ENCODE measurements around the gene ZKSCAN1.
"Not testable (repeated sequence)": the region's sequence is repeated elsewhere in the genome, so short reads cannot be mapped to it uniquely, and the experiment has no call there.

Gene ZKSCAN1

DNA sequence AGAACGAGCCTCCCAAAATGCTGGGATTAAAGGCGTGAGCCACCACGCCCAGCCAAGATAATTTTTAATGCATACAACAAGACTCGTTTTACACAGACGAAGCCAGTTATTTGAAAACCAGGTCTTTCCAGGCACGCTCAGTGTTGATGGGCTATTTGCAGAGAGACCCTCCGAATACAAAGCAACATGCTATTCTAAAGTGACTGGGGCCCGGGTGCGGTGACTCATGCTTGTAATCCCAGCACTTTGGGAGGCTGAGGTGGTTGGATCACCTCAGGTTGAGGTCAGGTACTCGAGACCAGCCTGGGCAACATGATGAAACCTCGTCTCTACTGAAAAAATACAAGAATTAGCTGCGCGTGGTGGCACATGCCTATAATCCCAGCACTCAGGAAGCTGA is 38.8 kb upstream of the ZKSCAN1 start:
- Histone ChIP-seq H3K36me3 (ENCODE audit: insufficient read depth, insufficient read length, low read length) (no peaks in the 10 kb centered on the region), H3K9ac (ENCODE audit: insufficient read length, low read depth) (no peak overlapping the region), H3K9me3 (ENCODE audit: insufficient read depth, low read length) (no peaks in the 10 kb centered on the region), H3K4me1 (ENCODE audit: insufficient read depth, insufficient read length) (no peaks in the 10 kb centered on the region), H3K4me3 (ENCODE audit: insufficient read length, low read depth) (no peak overlapping the region), H3K27me3 (ENCODE audit: insufficient read depth, insufficient read length) (no peaks in the 10 kb centered on the region)
- DNase-seq (ENCODE audit: low read depth, low spot score): no peak
- TF ChIP-seq YY1 (IDR thresholded peaks at IDR 0.05; ENCODE audit: insufficient read depth, insufficient read length) (no peak), ZNF274 (IDR thresholded peaks at IDR 0.05; ENCODE audit: low read depth, low read length) (no peak), SUZ12 (IDR thresholded peaks at IDR 0.05; ENCODE audit: extremely low read depth, insufficient read depth, insufficient read length) (no peak)

DNA sequence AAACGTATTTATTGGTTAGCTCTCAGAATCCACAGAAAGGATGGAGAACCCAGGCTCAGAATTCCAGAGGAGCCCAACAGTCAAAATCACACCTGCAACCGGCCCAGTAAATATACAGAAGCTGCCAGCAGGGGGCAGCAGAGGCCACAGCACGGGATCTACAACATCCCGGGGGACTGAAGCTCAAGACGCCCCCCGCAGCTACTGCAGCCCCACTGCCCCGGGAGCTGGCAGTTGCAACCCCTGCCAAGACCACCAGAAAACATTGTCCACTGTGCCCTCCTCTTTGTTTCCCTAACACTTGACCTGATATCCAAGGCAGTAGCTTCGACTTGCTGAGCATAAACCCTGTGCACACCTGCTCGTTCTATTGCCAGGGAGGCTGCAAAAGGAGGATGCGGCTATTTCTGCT is 35.6 kb upstream of the ZKSCAN1 start:
- not testable (repeated sequence) for H3K9me3 ChIP-seq (ENCODE audit: insufficient read depth, low read length); H3K27me3 ChIP-seq (ENCODE audit: insufficient read depth, insufficient read length); H3K4me1 ChIP-seq (ENCODE audit: insufficient read depth, insufficient read length); H3K36me3 ChIP-seq (ENCODE audit: insufficient read depth, insufficient read length, low read length); DNase-seq (ENCODE audit: low read depth, low spot score); H3K4me3 ChIP-seq (ENCODE audit: insufficient read length, low read depth); H3K9ac ChIP-seq (ENCODE audit: insufficient read length, low read depth)

DNA sequence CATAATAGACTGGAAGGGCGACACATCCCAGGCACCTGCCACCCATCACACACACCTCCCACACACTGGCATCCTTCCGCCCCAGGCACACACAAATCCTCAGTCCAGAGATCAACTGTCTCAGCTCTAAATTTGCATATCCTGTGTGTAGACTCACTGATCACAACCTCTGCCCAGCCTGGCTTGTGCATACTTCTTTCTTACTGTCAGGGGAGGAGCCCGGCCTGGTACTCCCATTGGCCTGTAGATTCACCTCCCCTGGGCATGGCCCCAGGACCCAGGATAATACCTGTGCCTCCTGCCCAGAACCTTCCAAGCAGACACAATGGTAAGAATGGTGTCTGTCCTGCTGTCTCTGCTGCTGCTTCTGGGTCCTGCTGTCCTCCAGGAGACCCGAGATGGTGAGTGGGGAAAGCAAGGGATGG is 34.9 kb upstream of the ZKSCAN1 start:
- not testable (repeated sequence) for H3K36me3 ChIP-seq (ENCODE audit: insufficient read depth, insufficient read length, low read length); H3K4me3 ChIP-seq (ENCODE audit: insufficient read length, low read depth); H3K27me3 ChIP-seq (ENCODE audit: insufficient read depth, insufficient read length); H3K9me3 ChIP-seq (ENCODE audit: insufficient read depth, low read length); H3K4me1 ChIP-seq (ENCODE audit: insufficient read depth, insufficient read length); H3K9ac ChIP-seq (ENCODE audit: insufficient read length, low read depth); DNase-seq (ENCODE audit: low read depth, low spot score)

DNA sequence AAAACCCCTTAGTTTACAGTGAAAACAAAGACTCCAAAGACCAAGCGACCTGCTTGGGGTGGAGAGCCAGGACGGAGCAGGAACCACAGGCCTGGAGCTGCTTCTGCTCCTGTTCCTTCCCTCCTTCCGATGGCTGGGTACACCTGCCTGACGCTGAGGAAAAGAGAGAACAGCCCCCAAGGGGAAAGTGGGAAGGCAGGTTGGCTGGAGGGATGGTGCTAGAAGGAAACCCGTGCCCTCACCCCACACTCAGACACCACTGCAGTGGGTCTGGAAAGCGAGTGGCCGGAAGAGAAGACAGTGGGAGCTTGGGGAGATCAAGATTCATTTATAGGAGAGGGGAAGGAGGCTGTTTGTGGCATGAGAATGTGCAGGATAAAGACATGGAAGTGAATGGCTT is 34.3 kb upstream of the ZKSCAN1 start:
- H3K4me1 ChIP-seq (ENCODE audit: insufficient read depth, insufficient read length); H3K9ac ChIP-seq (ENCODE audit: insufficient read length, low read depth); H3K27me3 ChIP-seq (ENCODE audit: insufficient read depth, insufficient read length); H3K9me3 ChIP-seq (ENCODE audit: insufficient read depth, low read length); DNase-seq (ENCODE audit: low read depth, low spot score); H3K36me3 ChIP-seq (ENCODE audit: insufficient read depth, insufficient read length, low read length): not testable (repeated sequence)
- H3K4me3 ChIP-seq (ENCODE audit: insufficient read length, low read depth): peak overlapping the region; percentile 18

DNA sequence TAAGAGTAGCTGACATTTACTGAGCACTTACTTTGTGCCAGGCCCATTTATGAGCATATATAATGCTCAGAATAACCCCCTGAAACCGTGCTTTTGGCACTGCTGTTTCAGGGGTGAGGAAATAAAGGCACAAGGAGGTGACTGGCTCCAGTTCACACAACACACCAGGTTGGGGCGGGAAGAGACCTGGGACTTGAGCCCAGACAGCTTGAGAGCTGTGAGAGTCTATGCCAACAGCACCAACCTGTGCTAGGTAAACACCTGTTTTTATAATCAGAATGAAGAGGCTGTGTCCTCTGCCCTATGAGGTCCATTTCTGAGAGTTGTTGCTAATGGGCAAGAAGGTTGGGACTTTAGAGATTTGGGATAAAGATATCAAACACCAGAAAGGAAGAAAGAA is 30.8 kb upstream of the ZKSCAN1 start:
- no peak for DNase-seq (ENCODE audit: low read depth, low spot score)
- no peaks in the 10 kb centered on the region for H3K36me3 ChIP-seq (ENCODE audit: insufficient read depth, insufficient read length, low read length)
- H3K4me1 ChIP-seq (ENCODE audit: insufficient read depth, insufficient read length): no peaks in the 10 kb centered on the region
- H3K9ac ChIP-seq (ENCODE audit: insufficient read length, low read depth): no peak overlapping the region
- H3K4me3 ChIP-seq (ENCODE audit: insufficient read length, low read depth): no peak overlapping the region
- no peaks in the 10 kb centered on the region for H3K9me3 ChIP-seq (ENCODE audit: insufficient read depth, low read length)
- TF ChIP-seq ZNF274 (IDR thresholded peaks at IDR 0.05; ENCODE audit: low read depth, low read length) (no peak), YY1 (IDR thresholded peaks at IDR 0.05; ENCODE audit: insufficient read depth, insufficient read length) (no peak), SUZ12 (IDR thresholded peaks at IDR 0.05; ENCODE audit: extremely low read depth, insufficient read depth, insufficient read length) (no peak)
- peaks cover 3% of the 10 kb centered on the region for H3K27me3 ChIP-seq (ENCODE audit: insufficient read depth, insufficient read length)

DNA sequence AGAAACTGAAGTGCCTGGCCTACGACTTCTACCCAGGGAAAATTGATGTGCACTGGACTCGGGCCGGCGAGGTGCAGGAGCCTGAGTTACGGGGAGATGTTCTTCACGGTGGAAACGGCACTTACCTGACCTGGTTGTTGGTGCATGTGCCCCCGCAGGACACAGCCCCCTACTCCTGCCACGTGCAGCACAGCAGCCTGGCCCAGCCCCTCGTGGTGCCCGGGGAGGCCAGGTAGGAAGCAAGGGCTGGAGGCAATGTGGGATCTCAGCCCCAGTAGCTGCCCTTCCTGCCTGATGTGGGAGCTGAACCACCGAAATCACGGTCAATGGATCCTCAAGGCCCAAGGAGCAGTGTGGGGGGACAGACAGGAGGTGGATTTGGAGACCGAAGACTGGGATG is 28.1 kb upstream of the ZKSCAN1 start:
- H3K9ac ChIP-seq (ENCODE audit: insufficient read length, low read depth); H3K36me3 ChIP-seq (ENCODE audit: insufficient read depth, insufficient read length, low read length); H3K4me1 ChIP-seq (ENCODE audit: insufficient read depth, insufficient read length); H3K4me3 ChIP-seq (ENCODE audit: insufficient read length, low read depth); DNase-seq (ENCODE audit: low read depth, low spot score); H3K9me3 ChIP-seq (ENCODE audit: insufficient read depth, low read length): not testable (repeated sequence)
- peaks cover 13% of the 10 kb centered on the region for H3K27me3 ChIP-seq (ENCODE audit: insufficient read depth, insufficient read length)

DNA sequence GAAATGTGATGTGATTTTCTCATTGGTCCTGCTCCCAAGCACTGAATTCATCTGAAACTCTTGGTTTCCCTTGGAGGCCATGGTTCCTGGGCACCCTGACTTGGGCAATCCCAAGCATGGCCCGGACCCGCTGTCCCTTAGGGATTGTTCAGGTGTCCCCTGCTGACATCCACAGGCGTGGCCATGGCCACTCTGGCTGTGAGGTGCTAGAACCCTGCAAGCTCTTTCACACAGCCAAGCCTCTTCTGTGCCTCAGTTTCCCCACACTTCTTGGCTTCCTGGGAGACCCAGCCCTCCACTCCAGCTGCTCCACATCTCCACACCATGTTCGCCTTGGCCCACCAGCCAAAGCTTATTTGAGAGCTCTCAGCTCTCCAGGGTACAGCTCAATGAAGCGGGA is 27.6 kb upstream of the ZKSCAN1 start:
- DNase-seq (ENCODE audit: low read depth, low spot score): no peak
- H3K27me3 ChIP-seq (ENCODE audit: insufficient read depth, insufficient read length): peaks cover 13% of the 10 kb centered on the region
- peaks cover 2% of the 10 kb centered on the region for H3K4me1 ChIP-seq (ENCODE audit: insufficient read depth, insufficient read length)
- H3K4me3 ChIP-seq (ENCODE audit: insufficient read length, low read depth): no peak overlapping the region
- no peaks in the 10 kb centered on the region for H3K36me3 ChIP-seq (ENCODE audit: insufficient read depth, insufficient read length, low read length)
- no peaks in the 10 kb centered on the region for H3K9me3 ChIP-seq (ENCODE audit: insufficient read depth, low read length)
- TF ChIP-seq ZNF274 (IDR thresholded peaks at IDR 0.05; ENCODE audit: low read depth, low read length) (no peak), YY1 (IDR thresholded peaks at IDR 0.05; ENCODE audit: insufficient read depth, insufficient read length) (no peak), SUZ12 (IDR thresholded peaks at IDR 0.05; ENCODE audit: extremely low read depth, insufficient read depth, insufficient read length) (no peak)
- no peak overlapping the region for H3K9ac ChIP-seq (ENCODE audit: insufficient read length, low read depth)

DNA sequence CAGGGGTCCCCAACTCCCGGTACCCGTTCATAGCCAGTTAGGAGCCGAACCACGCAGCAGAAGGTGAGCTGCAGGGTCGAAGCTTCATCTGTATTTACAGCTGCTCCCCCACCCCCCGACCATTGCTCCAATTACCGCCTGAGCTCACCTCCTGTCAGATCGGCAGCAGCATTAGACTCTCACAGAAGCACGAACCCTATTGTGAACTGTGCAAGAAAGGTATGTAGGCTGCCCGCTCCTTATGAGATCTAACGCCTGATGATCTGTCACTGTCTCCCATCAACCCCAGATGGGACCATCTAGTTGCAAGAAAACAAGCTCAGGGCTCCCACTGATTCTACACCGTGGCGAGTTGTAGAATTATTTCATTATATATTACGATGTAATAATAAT is 24.9 kb upstream of the ZKSCAN1 start:
- no peak for DNase-seq (ENCODE audit: low read depth, low spot score)
- Histone ChIP-seq H3K27me3 (ENCODE audit: insufficient read depth, insufficient read length) (peaks cover 13% of the 10 kb centered on the region), H3K4me1 (ENCODE audit: insufficient read depth, insufficient read length) (peaks cover 2% of the 10 kb centered on the region), H3K9me3 (ENCODE audit: insufficient read depth, low read length) (no peaks in the 10 kb centered on the region), H3K9ac (ENCODE audit: insufficient read length, low read depth) (no peak overlapping the region), H3K36me3 (ENCODE audit: insufficient read depth, insufficient read length, low read length) (no peaks in the 10 kb centered on the region), H3K4me3 (ENCODE audit: insufficient read length, low read depth) (no peak overlapping the region)
- TF ChIP-seq ZNF274 (IDR thresholded peaks at IDR 0.05; ENCODE audit: low read depth, low read length): no peak
- TF ChIP-seq SUZ12 (IDR thresholded peaks at IDR 0.05; ENCODE audit: extremely low read depth, insufficient read depth, insufficient read length): no peak
- TF ChIP-seq YY1 (IDR thresholded peaks at IDR 0.05; ENCODE audit: insufficient read depth, insufficient read length): no peak

DNA sequence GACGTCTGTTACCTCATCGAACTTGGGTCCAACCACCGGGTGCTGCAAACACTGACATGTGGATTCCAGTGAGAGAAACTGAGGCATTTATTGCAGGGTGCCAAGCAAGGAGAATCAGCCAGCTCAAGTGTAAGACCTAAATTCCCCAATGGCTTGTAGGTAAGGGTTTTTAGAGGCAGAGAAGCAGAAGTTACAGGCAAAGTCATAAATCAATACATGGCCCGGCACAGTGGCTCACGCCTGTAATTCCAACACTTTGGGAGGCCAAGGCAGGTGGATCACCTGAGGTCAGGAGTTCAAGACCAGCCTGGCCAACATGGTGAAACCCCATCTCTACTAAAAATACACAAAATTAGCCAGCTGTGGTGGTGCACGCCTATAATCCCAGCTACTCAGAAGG is 23.9 kb upstream of the ZKSCAN1 start:
- not testable (repeated sequence) for H3K36me3 ChIP-seq (ENCODE audit: insufficient read depth, insufficient read length, low read length); H3K9me3 ChIP-seq (ENCODE audit: insufficient read depth, low read length); H3K4me3 ChIP-seq (ENCODE audit: insufficient read length, low read depth); H3K9ac ChIP-seq (ENCODE audit: insufficient read length, low read depth); H3K4me1 ChIP-seq (ENCODE audit: insufficient read depth, insufficient read length); DNase-seq (ENCODE audit: low read depth, low spot score)
- H3K27me3 ChIP-seq (ENCODE audit: insufficient read depth, insufficient read length): peaks cover 13% of the 10 kb centered on the region
